DLD1 (cell line): ENCODE measurements around the gene ENG.
"Not testable (repeated sequence)": the region's sequence is repeated elsewhere in the genome, so short reads cannot be mapped to it uniquely, and the experiment has no call there.

Experiments
- in situ Hi-C: cut with HindIII; loops from 2 replicates; pipeline ENCODE4 v1.10.0; 2017; ENCODE audit warnings: low sequenced_read_pairs

ENG gene

GRCh38 chr9:127801955-127802575 lies 52.4 kb downstream of the ENG start:
- in situ Hi-C loops: no loop called here

- in situ Hi-C loops: no loop called here
These were observed 57.5 kb downstream of the ENG start for GRCh38 chr9:127796852-127797370.

- in situ Hi-C loops: no loop called here
These were observed 58.1 kb downstream of the ENG start for GRCh38 chr9:127796225-127796813.

- in situ Hi-C loops: no loop called here
These were observed 60.3 kb downstream of the ENG start for GRCh38 chr9:127794001-127794791.

GRCh38 chr9:127793093-127793708 lies 61.3 kb downstream of the ENG start:
- in situ Hi-C loops: no loop called here

- in situ Hi-C loops: no loop called here
These were observed 61.9 kb downstream of the ENG start for GRCh38 chr9:127792417-127793031.

- in situ Hi-C loops: no loop called here
These were observed 63.4 kb downstream of the ENG start for GRCh38 chr9:127791085-127791484.

- in situ Hi-C loops: no loop called here
These were observed 64.2 kb downstream of the ENG start for GRCh38 chr9:127790094-127790855.

GRCh38 chr9:127789179-127789578 lies 65.3 kb downstream of the ENG start:
- in situ Hi-C loops: no loop called here

- in situ Hi-C loops: no loop called here
These were observed 66.0 kb downstream of the ENG start for GRCh38 chr9:127788337-127789011.

GRCh38 chr9:127786773-127787104 lies 67.7 kb downstream of the ENG start:
- in situ Hi-C loops: no loop called here

- in situ Hi-C loops: no loop called here
These were observed 68.3 kb downstream of the ENG start, which contains the start of gene CDK9 for GRCh38 chr9:127785933-127786772. CDK9 (plus strand) TSS chr9:127786034; CDS start chr9:127786149, 115 bp downstream.

GRCh38 chr9:127785023-127785932 lies 69.2 kb downstream of the ENG start:
- in situ Hi-C loops: no loop called here

- in situ Hi-C loops: no loop called here
These were observed 71.1 kb downstream of the ENG start for GRCh38 chr9:127783111-127784008.

GRCh38 chr9:127781806-127782205 lies 72.7 kb downstream of the ENG start:
- in situ Hi-C loops: no loop called here

GRCh38 chr9:127780909-127781308 lies 73.5 kb downstream of the ENG start:
- in situ Hi-C loops: not testable (repeated sequence)
